Vagina (tissue), 2 donors: Measurements from ENCODE around the gene AMZ1. TPM values are rescaled to one million over a fixed set of nuclear protein-coding genes. Genes with fewer than 3 reads are reported as not detected.
"Not testable (repeated sequence)": the region's sequence is repeated elsewhere in the genome, so short reads cannot be mapped to it uniquely, and the experiment has no call there.

ENCODE experiments used
- DNase-seq, 2 donors: peaks; one replicate each; pipeline ENCODE4 v3.0.0-alpha.2; 2017; ENCODE audit errors: extremely low spot score in 2 of 2
- H3K27ac ChIP-seq: fragments of 200-600 bp; sonication (generic); one replicate; pipeline ENCODE4 v1.5.1; 2019
- H3K27me3 ChIP-seq: fragments of 200-600 bp; sonication (generic); one replicate; pipeline ENCODE4 v1.5.1; 2019
- H3K36me3 ChIP-seq, 2 donors: fragments of 200-600 bp; sonication (generic); one replicate each; pipeline ENCODE4 v1.5.1; 2017 to 2019
- H3K4me1 ChIP-seq: fragments of 200-600 bp; sonication (generic); one replicate; pipeline ENCODE4 v1.5.1; 2019
- H3K4me3 ChIP-seq, 2 donors: fragments of 200-600 bp; sonication (generic); 1 replicate in 1 of 2; 2 replicates in 1 of 2; pipeline ENCODE4 v1.5.1; 2016 to 2019
- H3K9me3 ChIP-seq: fragments of 200-600 bp; sonication (generic); one replicate; pipeline ENCODE4 v1.5.1; 2019
- CTCF ChIP-seq, 3 experiments: fragments of 450-650 bp in 2 of 3; fragments of 200-600 bp in 1 of 3; sonication (generic) in 1 of 3; IDR thresholded peaks; one replicate each; pipeline ENCODE4 v1.5.1; 2017 to 2019; ENCODE audit warnings: antibody characterized with exemption in 3 of 3, mild to moderate bottlenecking in 2 of 3, moderate library complexity in 2 of 3
- POLR2A ChIP-seq, 2 donors: fragments of 450-650 bp; IDR thresholded peaks; one replicate each; pipeline ENCODE4 v1.6.1; 2017; ENCODE audit warnings: antibody characterized with exemption in 2 of 2, mild to moderate bottlenecking in 2 of 2, moderate library complexity in 2 of 2
- POLR2AphosphoS5 ChIP-seq, 2 donors: sonication (generic); formaldehyde crosslinking; IDR thresholded peaks; one replicate each; pipeline ENCODE4 v1.9.0; 2017; ENCODE audit warnings: antibody characterized with exemption in 2 of 2, mild to moderate bottlenecking in 2 of 2, low read depth in 1 of 2; ENCODE audit not compliant: insufficient read depth in 1 of 2
- intact Hi-C: fragments of 100-400 bp; cut with DNase I; formaldehyde crosslinking; loops from one replicate; pipeline ENCODE4 v1.15.1; 2023
- total RNA-seq: library from RNA; depleted of rRNA; stranded (reverse); fragments of >200 nt; gene quantifications from one replicate; pipeline ENCODE4 v1.2.3, GENCODE V29; 2016

Gene AMZ1
- total RNA-seq, 1 donor from 2014 or later = 1.2 TPM

GRCh38 chr7:2666588-2667250, 21.3 kb upstream of the AMZ1 start:
- TF ChIP-seq CTCF (IDR thresholded peaks at IDR 0.05) = no peak
- no peak for TF ChIP-seq POLR2AphosphoS5 (IDR thresholded peaks at IDR 0.05; ENCODE audit: insufficient read depth in 1 of 2, low read depth in 1 of 2)
- TF ChIP-seq POLR2A (IDR thresholded peaks at IDR 0.05) = no peak
- Histone ChIP-seq H3K27ac (no peak overlapping the region), H3K27me3 (no peaks in the 10 kb centered on the region), H3K4me1 (peaks cover 32% of the 10 kb centered on the region), H3K9me3 (no peaks in the 10 kb centered on the region), H3K36me3 (no peaks in the 10 kb centered on the region), H3K4me3 (no peak overlapping the region)
- DNase-seq = no peak
- intact Hi-C loops = no loop called here

GRCh38 chr7:2667843-2668242, 20.2 kb upstream of the AMZ1 start:
- Histone ChIP-seq H3K4me1 (peaks cover 25% of the 10 kb centered on the region), H3K27ac (no peak overlapping the region), H3K36me3 (no peaks in the 10 kb centered on the region), H3K27me3 (no peaks in the 10 kb centered on the region), H3K9me3 (no peaks in the 10 kb centered on the region), H3K4me3 (no peak overlapping the region)
- intact Hi-C loops = no loop called here
- no peak for TF ChIP-seq POLR2A (IDR thresholded peaks at IDR 0.05)
- no peak for TF ChIP-seq CTCF (IDR thresholded peaks at IDR 0.05)
- TF ChIP-seq POLR2AphosphoS5 (IDR thresholded peaks at IDR 0.05; ENCODE audit: insufficient read depth in 1 of 2, low read depth in 1 of 2) = no peak
- DNase-seq = no peak

GRCh38 chr7:2668401-2668800, 19.6 kb upstream of the AMZ1 start:
- Histone ChIP-seq H3K4me1 (peaks cover 19% of the 10 kb centered on the region), H3K9me3 (no peaks in the 10 kb centered on the region), H3K36me3 (no peaks in the 10 kb centered on the region), H3K4me3 (no peak overlapping the region), H3K27ac (no peak overlapping the region), H3K27me3 (no peaks in the 10 kb centered on the region)
- no peak for TF ChIP-seq CTCF (IDR thresholded peaks at IDR 0.05)
- peak in 1 of 2 donors; percentile 38 for TF ChIP-seq POLR2AphosphoS5 (IDR thresholded peaks at IDR 0.05; ENCODE audit: insufficient read depth in 1 of 2, low read depth in 1 of 2)
- no peak for TF ChIP-seq POLR2A (IDR thresholded peaks at IDR 0.05)
- DNase-seq = no peak
- intact Hi-C loops = no loop called here

- H3K9me3 ChIP-seq = no peaks in the 10 kb centered on the region
- H3K36me3 ChIP-seq = no peaks in the 10 kb centered on the region
- TF ChIP-seq CTCF (IDR thresholded peaks at IDR 0.05) (no peak), POLR2AphosphoS5 (IDR thresholded peaks at IDR 0.05; ENCODE audit: insufficient read depth in 1 of 2, low read depth in 1 of 2) (no peak), POLR2A (IDR thresholded peaks at IDR 0.05) (no peak)
- no peak for DNase-seq
- H3K27me3 ChIP-seq = no peaks in the 10 kb centered on the region
- peaks cover 8% of the 10 kb centered on the region for H3K4me1 ChIP-seq
- intact Hi-C loops = no loop called here
- H3K27ac ChIP-seq = no peak overlapping the region
- no peak overlapping the region for H3K4me3 ChIP-seq
Observed at GRCh38 chr7:2670171-2670570, 17.8 kb upstream of the AMZ1 start.

- H3K4me3 ChIP-seq = no peak overlapping the region
- intact Hi-C loops = no loop called here
- TF ChIP-seq POLR2AphosphoS5 (IDR thresholded peaks at IDR 0.05; ENCODE audit: insufficient read depth in 1 of 2, low read depth in 1 of 2) = no peak
- no peak for TF ChIP-seq POLR2A (IDR thresholded peaks at IDR 0.05)
- TF ChIP-seq CTCF (IDR thresholded peaks at IDR 0.05) = peak; percentile 60 to 73 (median 62)
- no peak for DNase-seq
- no peak overlapping the region for H3K27ac ChIP-seq
- H3K9me3 ChIP-seq = no peaks in the 10 kb centered on the region
- no peaks in the 10 kb centered on the region for H3K27me3 ChIP-seq
- H3K36me3 ChIP-seq = no peaks in the 10 kb centered on the region
- peaks cover 8% of the 10 kb centered on the region for H3K4me1 ChIP-seq
Observed at GRCh38 chr7:2670720-2671391, 17.1 kb upstream of the AMZ1 start.

- DNase-seq, intact Hi-C loops, H3K4me3 ChIP-seq, H3K4me1 ChIP-seq, H3K36me3 ChIP-seq, H3K27ac ChIP-seq, H3K27me3 ChIP-seq, H3K9me3 ChIP-seq: not testable (repeated sequence)
Observed at GRCh38 chr7:2673214-2673613, 14.8 kb upstream of the AMZ1 start.
